ENCODE data around the gene IPO8.

- TF ChIP-seq POLR2A (IDR thresholded peaks at IDR 0.05) (no peak), CTCF (IDR thresholded peaks at IDR 0.05) (no peak)
Observed at GRCh38 chr12:30587782-30588181, 107.9 kb downstream of the IPO8 start.
